ENCODE measurements around the gene RADIL. TPM values are rescaled to one million over a fixed set of nuclear protein-coding genes. Genes with fewer than 3 reads are reported as not detected.

RADIL gene, protein sequence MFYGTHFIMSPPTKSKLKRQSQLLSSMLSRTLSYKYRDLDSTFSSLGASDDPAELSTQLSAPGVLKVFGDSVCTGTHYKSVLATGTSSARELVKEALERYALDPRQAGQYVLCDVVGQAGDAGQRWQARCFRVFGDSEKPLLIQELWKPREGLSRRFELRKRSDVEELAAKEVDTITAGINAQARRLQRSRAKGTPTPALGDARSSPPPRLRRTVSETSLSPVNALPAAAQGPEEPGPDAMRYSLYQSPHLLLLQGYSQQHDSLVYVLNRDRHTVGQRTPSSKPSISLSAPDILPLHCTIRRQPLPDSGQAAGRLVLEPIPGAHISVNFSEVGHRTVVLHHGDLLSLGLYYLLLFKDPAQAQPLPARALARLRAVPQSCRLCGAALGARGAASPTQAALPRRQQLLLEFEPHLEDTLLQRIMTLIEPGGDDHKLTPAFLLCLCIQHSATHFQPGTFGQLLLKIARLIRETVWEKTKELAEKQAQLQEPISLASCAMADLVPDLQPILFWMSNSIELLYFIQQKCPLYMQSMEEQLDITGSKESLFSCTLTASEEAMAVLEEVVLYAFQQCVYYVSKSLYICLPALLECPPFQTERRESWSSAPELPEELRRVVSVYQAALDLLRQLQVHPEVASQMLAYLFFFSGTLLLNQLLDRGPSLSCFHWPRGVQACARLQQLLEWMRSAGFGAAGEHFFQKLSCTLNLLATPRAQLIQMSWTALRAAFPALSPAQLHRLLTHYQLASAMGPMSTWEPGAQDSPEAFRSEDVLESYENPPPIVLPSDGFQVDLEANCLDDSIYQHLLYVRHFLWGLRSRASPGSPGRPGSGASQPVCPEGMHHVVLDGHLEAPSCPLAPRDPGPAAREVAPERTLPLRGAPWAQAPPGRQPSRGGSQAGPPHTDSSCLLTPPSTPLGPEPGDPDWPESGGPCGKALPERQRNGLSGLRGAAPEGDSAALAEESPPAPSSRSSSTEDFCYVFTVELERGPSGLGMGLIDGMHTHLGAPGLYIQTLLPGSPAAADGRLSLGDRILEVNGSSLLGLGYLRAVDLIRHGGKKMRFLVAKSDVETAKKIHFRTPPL
- total RNA-seq (2022) (not detected in 2 replicates), Bru-seq, nascent RNA (percentile 5 among the genes with signal in this experiment), BruChase-seq, experiment 1, labeled RNA remaining after a 2-hour chase (percentile 4 among the genes with signal in this experiment), BruChase-seq, experiment 2, labeled RNA remaining after a 6-hour chase (percentile 2 among the genes with signal in this experiment)
- long read RNA-seq, partial matches to known transcripts = 0 of 1 reads
- long read RNA-seq, other reads (novel, unspliced or antisense) = 1 of 1 reads

DNA sequence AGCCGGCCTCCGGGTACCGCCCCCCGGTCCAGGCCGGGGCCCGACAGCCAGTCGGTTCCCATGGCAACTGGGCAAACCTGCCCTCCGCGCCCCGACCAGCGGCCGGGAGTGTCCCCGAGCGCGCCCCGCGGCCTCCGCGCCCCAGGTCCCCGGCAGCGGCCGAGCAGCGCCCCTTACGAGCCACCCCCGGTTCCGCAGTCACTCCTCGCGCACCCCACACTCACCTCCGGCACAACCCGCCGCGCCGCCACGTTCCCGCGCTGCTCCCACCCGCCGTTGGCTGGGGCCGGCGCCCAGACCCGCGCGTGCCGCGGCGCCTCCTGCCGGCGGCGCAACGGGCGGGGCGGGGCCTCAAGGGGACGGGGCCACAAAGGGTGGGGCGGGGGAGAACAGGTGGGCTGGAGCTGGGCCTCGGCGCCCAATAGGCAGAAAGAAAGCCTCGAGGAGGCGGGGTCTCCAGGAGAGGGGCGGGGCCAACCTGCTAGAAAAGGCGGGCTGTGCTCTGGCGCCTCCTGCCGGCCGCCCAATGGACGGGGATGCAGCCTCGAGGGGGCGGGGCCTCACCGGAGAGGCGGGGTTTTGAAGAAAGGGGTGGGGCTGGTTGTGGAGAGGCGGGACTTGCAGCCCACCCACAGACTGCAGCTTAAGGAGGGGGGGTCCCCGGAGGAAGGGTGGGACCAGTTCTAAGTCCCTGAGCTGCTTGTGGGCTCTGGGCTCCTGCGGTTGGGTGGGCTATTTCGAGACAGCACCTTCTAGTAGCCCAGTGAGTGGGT lies at the start of gene RADIL:
Gene RADIL, minus strand, starts transcription at position 345 of the 773 bp plus-strand sequence. CDS start 5,577 bp downstream, outside the sequence.
- Histone ChIP-seq H3K36me3 (ENCODE audit: control insufficient read depth, insufficient read depth, low read length) (no peaks in the 10 kb centered on the region), H3K4me1 (peaks cover 7% of the 10 kb centered on the region; the same call in 1 of the 2 replicates), H3K27me3 (replicated peaks; ENCODE audit: control insufficient read depth, insufficient read depth, low read length) (no peaks in the 10 kb centered on the region), H3K4me3 (ENCODE audit: low read depth, low read length) (no peak within 1 kb of the TSS), H3K9me3 (no peaks in the 10 kb centered on the region)
- H3K27ac Mint-ChIP-seq (ENCODE audit: unreplicated experiment) = no peak within 1 kb of the TSS
- H3K4me1 Mint-ChIP-seq (ENCODE audit: low read depth, unreplicated experiment) = no peaks in the 10 kb centered on the region
- H3K4me3 Mint-ChIP-seq (ENCODE audit: unreplicated experiment) = peak within 1 kb of the TSS; percentile 13
- no peaks in the 10 kb centered on the region for H3K27me3 Mint-ChIP-seq (ENCODE audit: insufficient read depth, unreplicated experiment)
- peak; percentile 67 to 71 for DNase-seq
- POLR2A ChIA-PET = no interaction called here
- CTCF ChIA-PET = interaction anchor here (1.0 kb wide), 1 partner anchor 54 kb away, joined by 3 read pairs; no protein-coding TSS in a partner anchor
- no peaks in the 10 kb centered on the region for H3K9me3 Mint-ChIP-seq (ENCODE audit: unreplicated experiment)
- BruUV-seq (replicated peaks) = no TSS peak
- TF ChIP-seq, protein P1, sequence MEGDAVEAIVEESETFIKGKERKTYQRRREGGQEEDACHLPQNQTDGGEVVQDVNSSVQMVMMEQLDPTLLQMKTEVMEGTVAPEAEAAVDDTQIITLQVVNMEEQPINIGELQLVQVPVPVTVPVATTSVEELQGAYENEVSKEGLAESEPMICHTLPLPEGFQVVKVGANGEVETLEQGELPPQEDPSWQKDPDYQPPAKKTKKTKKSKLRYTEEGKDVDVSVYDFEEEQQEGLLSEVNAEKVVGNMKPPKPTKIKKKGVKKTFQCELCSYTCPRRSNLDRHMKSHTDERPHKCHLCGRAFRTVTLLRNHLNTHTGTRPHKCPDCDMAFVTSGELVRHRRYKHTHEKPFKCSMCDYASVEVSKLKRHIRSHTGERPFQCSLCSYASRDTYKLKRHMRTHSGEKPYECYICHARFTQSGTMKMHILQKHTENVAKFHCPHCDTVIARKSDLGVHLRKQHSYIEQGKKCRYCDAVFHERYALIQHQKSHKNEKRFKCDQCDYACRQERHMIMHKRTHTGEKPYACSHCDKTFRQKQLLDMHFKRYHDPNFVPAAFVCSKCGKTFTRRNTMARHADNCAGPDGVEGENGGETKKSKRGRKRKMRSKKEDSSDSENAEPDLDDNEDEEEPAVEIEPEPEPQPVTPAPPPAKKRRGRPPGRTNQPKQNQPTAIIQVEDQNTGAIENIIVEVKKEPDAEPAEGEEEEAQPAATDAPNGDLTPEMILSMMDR (IDR thresholded peaks at IDR 0.05; ENCODE audit: insufficient read depth in 1 of 2, low read depth in 1 of 2, low read length in 1 of 2, severe bottlenecking in 1 of 2, unreplicated experiment in 1 of 2) = peak; percentile 23 to 36
- intact Hi-C loops (cut with micrococcal nuclease; ENCODE audit: unreplicated experiment) = no loop called here
- H3K36me3 Mint-ChIP-seq (ENCODE audit: insufficient read depth, unreplicated experiment) = no peaks in the 10 kb centered on the region

DNA sequence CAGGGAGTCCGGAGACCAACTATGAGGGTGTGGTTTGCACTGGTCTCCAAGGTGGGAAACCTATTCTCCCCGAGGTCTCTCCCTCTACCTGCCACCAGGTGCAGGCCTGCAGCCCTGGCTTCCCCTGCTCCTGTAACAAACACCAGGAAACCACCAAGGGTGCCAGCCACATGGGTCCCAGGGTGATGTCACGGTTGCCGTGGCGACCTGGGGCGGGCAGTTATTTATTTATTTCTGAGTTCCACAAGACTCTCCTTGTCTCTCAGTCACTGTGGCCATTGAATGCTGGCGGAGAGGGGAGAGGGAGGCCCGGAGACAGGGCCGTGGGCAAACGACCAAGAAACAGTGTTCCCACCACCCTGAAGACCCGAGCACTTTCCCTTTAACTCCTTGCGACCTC lies 48.4 kb upstream of the RADIL start:
- POLR2A ChIA-PET = no interaction called here
- Histone ChIP-seq H3K36me3 (ENCODE audit: control insufficient read depth, insufficient read depth, low read length) (no peaks in the 10 kb centered on the region), H3K4me3 (ENCODE audit: low read depth, low read length) (no peak overlapping the region), H3K27me3 (replicated peaks; ENCODE audit: control insufficient read depth, insufficient read depth, low read length) (no peaks in the 10 kb centered on the region), H3K9me3 (no peaks in the 10 kb centered on the region), H3K4me1 (no peaks in the 10 kb centered on the region)
- DNase-seq = peak in 1 of 2 experiments; percentile 42
- no peaks in the 10 kb centered on the region for H3K4me1 Mint-ChIP-seq (ENCODE audit: low read depth, unreplicated experiment)
- TF ChIP-seq, protein P1 (IDR thresholded peaks at IDR 0.05; ENCODE audit: insufficient read depth in 1 of 2, low read depth in 1 of 2, low read length in 1 of 2, severe bottlenecking in 1 of 2, unreplicated experiment in 1 of 2) = no peak
- H3K4me3 Mint-ChIP-seq (ENCODE audit: unreplicated experiment) = no peak overlapping the region
- no peak overlapping the region for H3K27ac Mint-ChIP-seq (ENCODE audit: unreplicated experiment)
- intact Hi-C loops (cut with micrococcal nuclease; ENCODE audit: unreplicated experiment) = no loop called here
- no TSS peak for BruUV-seq (replicated peaks)
- no peaks in the 10 kb centered on the region for H3K36me3 Mint-ChIP-seq (ENCODE audit: insufficient read depth, unreplicated experiment)
- no peaks in the 10 kb centered on the region for H3K9me3 Mint-ChIP-seq (ENCODE audit: unreplicated experiment)
- CTCF ChIA-PET = interaction anchor here (0.6 kb wide), 1 partner anchor 77 kb away, joined by 8 read pairs; no protein-coding TSS in a partner anchor
- no peaks in the 10 kb centered on the region for H3K27me3 Mint-ChIP-seq (ENCODE audit: insufficient read depth, unreplicated experiment)

Data from Caco-2 (cell line).